Endothelial cell of umbilical vein (primary cell): ENCODE results near the gene DYDC2. TPM values are rescaled to one million over a fixed set of nuclear protein-coding genes. Genes with fewer than 3 reads are reported as not detected.

ENCODE experiments used
- BruUV-seq: library from RNA; stranded (reverse); fragments of 400-500 nt; replicated peaks from 2 replicates; lab custom pipeline; 2021; lab: Mats Ljungman, UMichigan
- CTCF ChIA-PET: fragments of 300-600, 350-600 bp; sonication (Branson Sonifier 250); formaldehyde crosslinking; loops from one replicate; lab custom pipeline; 2021; ENCODE audit warnings: antibody characterized with exemption, inconsistent platforms; lab: Charles Lee
- POLR2A ChIA-PET: fragments of 300-600, 350-600 bp; sonication (Branson Sonifier 250); formaldehyde crosslinking; loops from one replicate; lab custom pipeline; 2021; ENCODE audit warnings: antibody characterized with exemption, inconsistent platforms; lab: Charles Lee
- DNase-seq: peaks from one replicate; pipeline ENCODE4 v3.0.0-alpha.2; 2011; ENCODE audit warnings: low read depth, low spot score
- FAIRE-seq: peaks from 2 replicates; lab custom pipeline; 2011; peaks lifted over from hg19 to GRCh38; lab: Jason Lieb, UNC
- H2AFZ ChIP-seq: 2 replicates; pipeline ENCODE4 v1.6.0; 2012; ENCODE audit warnings: low read depth, low read length, control low read depth, inconsistent platforms
- H3K27ac ChIP-seq: 2 replicates; pipeline ENCODE4 v1.5.1; 2011; ENCODE audit warnings: low read depth, mild to moderate bottlenecking, control low read depth, low read length, moderate library complexity; ENCODE audit not compliant: insufficient read depth
- H3K27me3 ChIP-seq, 2 experiments: 2 replicates each; pipeline versions ENCODE4 v1.6.0 to v1.6.1; 2011; ENCODE audit warnings: low read length in 2 of 2, mixed read lengths in 1 of 2; ENCODE audit not compliant: control insufficient read depth in 2 of 2, insufficient read depth in 2 of 2
- H3K36me3 ChIP-seq, 2 experiments: 2 replicates in 1 of 2; 3 replicates in 1 of 2; pipeline ENCODE4 v1.5.1; 2011; ENCODE audit warnings: low read length in 2 of 2, mild to moderate bottlenecking in 1 of 2, moderate library complexity in 1 of 2; ENCODE audit not compliant: control insufficient read depth in 2 of 2, insufficient read depth in 2 of 2; ENCODE audit errors: extremely low read depth in 1 of 2
- H3K4me1 ChIP-seq: 3 replicates; pipeline ENCODE4 v1.5.1; 2011; ENCODE audit warnings: mild to moderate bottlenecking, low read length; ENCODE audit not compliant: control insufficient read depth, insufficient read depth; ENCODE audit errors: extremely low read depth
- H3K4me2 ChIP-seq: 2 replicates; pipeline ENCODE4 v1.6.1; 2011; ENCODE audit warnings: low read length, control low read depth, mixed read lengths; ENCODE audit not compliant: insufficient read depth
- H3K4me3 ChIP-seq, 3 experiments: fragments of 200-600 bp in 1 of 3; sonication (generic), shearing (Covaris generic) in 1 of 3; replicated peaks in 1 of 3; 2 replicates each; pipeline ENCODE4 v1.5.1; 2011 to 2016; ENCODE audit warnings: control low read depth in 3 of 3, low read length in 3 of 3, mild to moderate bottlenecking in 2 of 3, inconsistent platforms in 1 of 3, low read depth in 1 of 3, moderate library complexity in 1 of 3; ENCODE audit not compliant: insufficient read depth in 1 of 3
- H3K79me2 ChIP-seq: 2 replicates; pipeline ENCODE4 v1.6.0; 2012; ENCODE audit warnings: low read length, inconsistent platforms; ENCODE audit not compliant: control insufficient read depth, insufficient read depth
- H3K9ac ChIP-seq: replicated peaks from 2 replicates; pipeline ENCODE3; 2011; ENCODE audit warnings: low read length, control low read depth; ENCODE audit not compliant: insufficient read depth; ENCODE audit errors: extremely low read depth
- H3K9me1 ChIP-seq: replicated peaks from 3 replicates; pipeline ENCODE4 v1.6.0; 2011; ENCODE audit warnings: mild to moderate bottlenecking, low read length; ENCODE audit not compliant: control insufficient read depth, insufficient read depth; ENCODE audit errors: extremely low read depth
- H3K9me3 ChIP-seq: replicated peaks from 2 replicates; pipeline ENCODE4 v1.5.1; 2012; ENCODE audit warnings: low read length, inconsistent platforms; ENCODE audit not compliant: control insufficient read depth, insufficient read depth
- H4K20me1 ChIP-seq: replicated peaks from 2 replicates; pipeline ENCODE3; 2011; ENCODE audit warnings: mild to moderate bottlenecking, low read length; ENCODE audit not compliant: control insufficient read depth, insufficient read depth; ENCODE audit errors: extremely low read depth
- CTCF ChIP-seq, 2 donors: IDR thresholded peaks; 1 replicate in 1 of 2; 2 replicates in 1 of 2; pipeline ENCODE4 v1.5.1; 2011; ENCODE audit warnings: low read length in 2 of 2, mild to moderate bottlenecking in 2 of 2, moderate library complexity in 2 of 2, control low read depth in 1 of 2, inconsistent platforms in 1 of 2, low read depth in 1 of 2; ENCODE audit not compliant: insufficient read depth in 1 of 2; ENCODE audit errors: extremely low read depth in 1 of 2
- EZH2 ChIP-seq: IDR thresholded peaks from 2 replicates; pipeline ENCODE4 v1.6.1; 2012; ENCODE audit warnings: borderline replicate concordance, low read depth, mild to moderate bottlenecking, moderate library complexity, low read length, inconsistent platforms; ENCODE audit not compliant: severe bottlenecking
- FOS ChIP-seq: IDR thresholded peaks from 2 replicates; pipeline ENCODE4 v1.6.1; 2011; ENCODE audit warnings: mild to moderate bottlenecking, low read length, moderate library complexity, borderline replicate concordance; ENCODE audit not compliant: insufficient read depth
- GATA2 ChIP-seq: IDR thresholded peaks from 2 replicates; pipeline ENCODE4 v1.7.0; 2011; ENCODE audit warnings: low read depth, mild to moderate bottlenecking, moderate library complexity, mixed read lengths, low read length; ENCODE audit not compliant: insufficient read length, insufficient read depth
- JUN ChIP-seq: IDR thresholded peaks from 2 replicates; pipeline ENCODE4 v1.6.1; 2011; ENCODE audit warnings: borderline replicate concordance, low read depth; ENCODE audit not compliant: insufficient read length, insufficient read depth
- MAX ChIP-seq: IDR thresholded peaks from 2 replicates; pipeline ENCODE4 v1.6.1; 2011; ENCODE audit not compliant: insufficient read depth, insufficient read length
- MYC ChIP-seq: IDR thresholded peaks from one replicate; pipeline ENCODE4 v1.6.1; 2011; ENCODE audit warnings: mild to moderate bottlenecking, low read depth, low read length
- POLR2A ChIP-seq: IDR thresholded peaks from 2 replicates; pipeline ENCODE4 v1.6.1; 2012; ENCODE audit warnings: low read depth, mild to moderate bottlenecking, control low read depth, low read length
- POLR2AphosphoS5 ChIP-seq: IDR thresholded peaks from 2 replicates; pipeline ENCODE4 v1.6.1; 2012; ENCODE audit warnings: low read depth, mild to moderate bottlenecking, control low read depth, low read length, moderate library complexity; ENCODE audit not compliant: insufficient read depth
- dilution Hi-C: fragments of 300-500 bp; cut with MboI; formaldehyde crosslinking; loops from one replicate; pipeline ENCODE4 v1.15.0; 2019; ENCODE audit warnings: low sequenced_read_pairs; ENCODE audit not compliant: extremely low pct_ligation_motif_present
- intact Hi-C: fragments of 100-400 bp; cut with micrococcal nuclease; formaldehyde crosslinking; loops from one replicate; pipeline ENCODE4 v1.10.0; 2022
- polyA plus RNA-seq, 4 experiments: library from polyadenylated mRNA; depleted of rRNA in 3 of 4; stranded (reverse) in 3 of 4; unstranded in 1 of 4; fragments of >200 nt; gene quantifications; 2 replicates each; pipeline versions ENCODE4 v1.2.1 to v1.2.3, GENCODE V29; 2011 to 2012; ENCODE audit warnings: missing spikeins in 1 of 4
- total RNA-seq: library from RNA; stranded (reverse); gene quantifications from 2 replicates; pipeline ENCODE4 v1.2.3, GENCODE V29; 2021

Gene DYDC2
- total and polyA plus RNA-seq, 2 donors (not counting 3 experiments of a cell fraction or from before 2014, with no cell fraction given), result not detected

- Histone ChIP-seq H4K20me1 (no peaks in the 10 kb centered on the region), H3K27me3 (peaks cover 16 to 17% of the 10 kb centered on the region in 2 experiments), H3K9me3 (no peaks in the 10 kb centered on the region), H3K4me3 (no peak overlapping the region), H3K36me3 (no peaks in the 10 kb centered on the region), H3K4me1 (no peaks in the 10 kb centered on the region), H3K9ac (no peak overlapping the region), H3K79me2 (no peaks in the 10 kb centered on the region), H3K4me2 (no peak overlapping the region), H3K9me1 (no peaks in the 10 kb centered on the region), H3K27ac (no peak overlapping the region), H2AFZ (no peak overlapping the region)
- dilution Hi-C loops, result no loop called here
- no peak for TF ChIP-seq POLR2A
- TF ChIP-seq CTCF (IDR thresholded peaks at IDR 0.05; ENCODE audit: extremely low read depth in 1 of 2, insufficient read depth in 1 of 2, low read depth in 1 of 2, low read length in 2 of 2), result no peak
- no peak for TF ChIP-seq JUN
- TF ChIP-seq FOS, result no peak
- TF ChIP-seq EZH2, result no peak
- no peak for TF ChIP-seq MAX
- TF ChIP-seq MYC, result no peak
- no peak for TF ChIP-seq POLR2AphosphoS5
- no peak for TF ChIP-seq GATA2
- ChIA-PET CTCF (no interaction called here), POLR2A (no interaction called here)
- no peak for DNase-seq
- intact Hi-C loops, result no loop called here
- no peak for FAIRE-seq
- no TSS peak for BruUV-seq
Observed at GRCh38 chr10:80351220-80351619, 5.4 kb upstream of the DYDC2 start.
